ENCODE measurements around the gene RASGEF1B. TPM values are rescaled to one million over a fixed set of nuclear protein-coding genes. Genes with fewer than 3 reads are reported as not detected.

Gene RASGEF1B
- total RNA-seq, 1 experiment from 2014 or later, result 6.9 TPM

- TF ChIP-seq ZNF423 (CRISPR knock-in tag; IDR thresholded peaks at IDR 0.05), result no peak
These were observed 19.2 kb downstream of the RASGEF1B start (continued) for GRCh38 chr4:81452452-81453006.

DNA sequence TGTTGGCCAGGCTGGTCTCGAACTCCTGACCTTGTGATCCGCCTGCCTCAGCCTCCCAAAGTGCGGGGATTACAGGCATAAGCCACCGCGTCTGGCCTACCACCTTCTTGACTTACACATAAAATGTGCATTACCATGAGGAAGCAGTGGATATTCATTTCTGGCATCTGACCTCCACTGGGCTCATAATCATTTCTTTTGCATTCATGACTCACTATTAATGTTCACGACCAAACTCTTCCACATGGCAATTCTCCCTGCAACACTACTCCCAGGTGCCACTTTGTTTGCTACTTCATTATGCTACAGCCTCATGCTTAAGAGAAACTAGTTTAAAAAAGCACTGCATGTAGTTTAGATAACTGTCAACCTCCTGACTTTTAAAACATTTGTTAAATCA is 22.7 kb downstream of the RASGEF1B start:
- Mint-ChIP-seq H3K4me3 (no peak overlapping the region), H3K4me1 (peaks cover 49% of the 10 kb centered on the region), H3K9me3 (0 out of 2 replicates have a peak, but pooled peaks cover 2% of the 10 kb centered on the region), H3K27ac (no peak overlapping the region), H3K27me3 (ENCODE audit: low read depth) (no peaks in the 10 kb centered on the region; the same call in 1 of the 2 replicates), H3K36me3 (peaks cover 14% of the 10 kb centered on the region)
- CTCF ChIA-PET, result no interaction called here
- ATAC-seq (no peak), DNase-seq (ENCODE audit: low spot score) (no peak)
- POLR2A ChIA-PET, result no interaction called here
- TF ChIP-seq SMAD4 (CRISPR knock-in tag; IDR thresholded peaks at IDR 0.05) (no peak), ZNF317 (CRISPR knock-in tag; IDR thresholded peaks at IDR 0.05; ENCODE audit: borderline replicate concordance, low read depth) (no peak), TEAD1 (CRISPR knock-in tag; IDR thresholded peaks at IDR 0.05) (no peak), RORB (CRISPR knock-in tag; IDR thresholded peaks at IDR 0.05) (no peak), SOX15 (CRISPR knock-in tag; IDR thresholded peaks at IDR 0.05) (no peak), ZNF425 (CRISPR knock-in tag; conservative IDR thresholded peaks at IDR 0.05) (no peak), IRF2 (CRISPR knock-in tag; IDR thresholded peaks at IDR 0.05; ENCODE audit: borderline replicate concordance, low read depth) (no peak), ZNF138 (CRISPR knock-in tag; conservative IDR thresholded peaks at IDR 0.05) (no peak), ZNF121 (CRISPR knock-in tag; IDR thresholded peaks at IDR 0.05) (no peak), OVOL2 (CRISPR knock-in tag; IDR thresholded peaks at IDR 0.05; ENCODE audit: borderline replicate concordance) (no peak), ATF2 (CRISPR knock-in tag; IDR thresholded peaks at IDR 0.05; ENCODE audit: borderline replicate concordance, low read depth) (no peak), ZNF423 (CRISPR knock-in tag; IDR thresholded peaks at IDR 0.05) (no peak), ZNF232 (CRISPR knock-in tag; IDR thresholded peaks at IDR 0.05) (no peak)
- TF ChIP-seq, protein P1, sequence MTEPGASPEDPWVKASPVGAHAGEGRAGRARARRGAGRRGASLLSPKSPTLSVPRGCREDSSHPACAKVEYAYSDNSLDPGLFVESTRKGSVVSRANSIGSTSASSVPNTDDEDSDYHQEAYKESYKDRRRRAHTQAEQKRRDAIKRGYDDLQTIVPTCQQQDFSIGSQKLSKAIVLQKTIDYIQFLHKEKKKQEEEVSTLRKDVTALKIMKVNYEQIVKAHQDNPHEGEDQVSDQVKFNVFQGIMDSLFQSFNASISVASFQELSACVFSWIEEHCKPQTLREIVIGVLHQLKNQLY (CRISPR knock-in tag; IDR thresholded peaks at IDR 0.05), result no peak
- TF ChIP-seq, protein P2, sequence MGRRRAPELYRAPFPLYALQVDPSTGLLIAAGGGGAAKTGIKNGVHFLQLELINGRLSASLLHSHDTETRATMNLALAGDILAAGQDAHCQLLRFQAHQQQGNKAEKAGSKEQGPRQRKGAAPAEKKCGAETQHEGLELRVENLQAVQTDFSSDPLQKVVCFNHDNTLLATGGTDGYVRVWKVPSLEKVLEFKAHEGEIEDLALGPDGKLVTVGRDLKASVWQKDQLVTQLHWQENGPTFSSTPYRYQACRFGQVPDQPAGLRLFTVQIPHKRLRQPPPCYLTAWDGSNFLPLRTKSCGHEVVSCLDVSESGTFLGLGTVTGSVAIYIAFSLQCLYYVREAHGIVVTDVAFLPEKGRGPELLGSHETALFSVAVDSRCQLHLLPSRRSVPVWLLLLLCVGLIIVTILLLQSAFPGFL (CRISPR knock-in tag; IDR thresholded peaks at IDR 0.05; ENCODE audit: borderline replicate concordance), result no peak
- TF ChIP-seq, protein P3, sequence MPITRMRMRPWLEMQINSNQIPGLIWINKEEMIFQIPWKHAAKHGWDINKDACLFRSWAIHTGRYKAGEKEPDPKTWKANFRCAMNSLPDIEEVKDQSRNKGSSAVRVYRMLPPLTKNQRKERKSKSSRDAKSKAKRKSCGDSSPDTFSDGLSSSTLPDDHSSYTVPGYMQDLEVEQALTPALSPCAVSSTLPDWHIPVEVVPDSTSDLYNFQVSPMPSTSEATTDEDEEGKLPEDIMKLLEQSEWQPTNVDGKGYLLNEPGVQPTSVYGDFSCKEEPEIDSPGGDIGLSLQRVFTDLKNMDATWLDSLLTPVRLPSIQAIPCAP (CRISPR knock-in tag; IDR thresholded peaks at IDR 0.05), result no peak
- TF ChIP-seq, protein P4, sequence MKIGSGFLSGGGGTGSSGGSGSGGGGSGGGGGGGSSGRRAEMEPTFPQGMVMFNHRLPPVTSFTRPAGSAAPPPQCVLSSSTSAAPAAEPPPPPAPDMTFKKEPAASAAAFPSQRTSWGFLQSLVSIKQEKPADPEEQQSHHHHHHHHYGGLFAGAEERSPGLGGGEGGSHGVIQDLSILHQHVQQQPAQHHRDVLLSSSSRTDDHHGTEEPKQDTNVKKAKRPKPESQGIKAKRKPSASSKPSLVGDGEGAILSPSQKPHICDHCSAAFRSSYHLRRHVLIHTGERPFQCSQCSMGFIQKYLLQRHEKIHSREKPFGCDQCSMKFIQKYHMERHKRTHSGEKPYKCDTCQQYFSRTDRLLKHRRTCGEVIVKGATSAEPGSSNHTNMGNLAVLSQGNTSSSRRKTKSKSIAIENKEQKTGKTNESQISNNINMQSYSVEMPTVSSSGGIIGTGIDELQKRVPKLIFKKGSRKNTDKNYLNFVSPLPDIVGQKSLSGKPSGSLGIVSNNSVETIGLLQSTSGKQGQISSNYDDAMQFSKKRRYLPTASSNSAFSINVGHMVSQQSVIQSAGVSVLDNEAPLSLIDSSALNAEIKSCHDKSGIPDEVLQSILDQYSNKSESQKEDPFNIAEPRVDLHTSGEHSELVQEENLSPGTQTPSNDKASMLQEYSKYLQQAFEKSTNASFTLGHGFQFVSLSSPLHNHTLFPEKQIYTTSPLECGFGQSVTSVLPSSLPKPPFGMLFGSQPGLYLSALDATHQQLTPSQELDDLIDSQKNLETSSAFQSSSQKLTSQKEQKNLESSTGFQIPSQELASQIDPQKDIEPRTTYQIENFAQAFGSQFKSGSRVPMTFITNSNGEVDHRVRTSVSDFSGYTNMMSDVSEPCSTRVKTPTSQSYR (CRISPR knock-in tag; IDR thresholded peaks at IDR 0.05), result no peak
- TF ChIP-seq, protein P5, sequence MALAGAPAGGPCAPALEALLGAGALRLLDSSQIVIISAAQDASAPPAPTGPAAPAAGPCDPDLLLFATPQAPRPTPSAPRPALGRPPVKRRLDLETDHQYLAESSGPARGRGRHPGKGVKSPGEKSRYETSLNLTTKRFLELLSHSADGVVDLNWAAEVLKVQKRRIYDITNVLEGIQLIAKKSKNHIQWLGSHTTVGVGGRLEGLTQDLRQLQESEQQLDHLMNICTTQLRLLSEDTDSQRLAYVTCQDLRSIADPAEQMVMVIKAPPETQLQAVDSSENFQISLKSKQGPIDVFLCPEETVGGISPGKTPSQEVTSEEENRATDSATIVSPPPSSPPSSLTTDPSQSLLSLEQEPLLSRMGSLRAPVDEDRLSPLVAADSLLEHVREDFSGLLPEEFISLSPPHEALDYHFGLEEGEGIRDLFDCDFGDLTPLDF (CRISPR knock-in tag; IDR thresholded peaks at IDR 0.05), result no peak
- TF ChIP-seq, protein P6, sequence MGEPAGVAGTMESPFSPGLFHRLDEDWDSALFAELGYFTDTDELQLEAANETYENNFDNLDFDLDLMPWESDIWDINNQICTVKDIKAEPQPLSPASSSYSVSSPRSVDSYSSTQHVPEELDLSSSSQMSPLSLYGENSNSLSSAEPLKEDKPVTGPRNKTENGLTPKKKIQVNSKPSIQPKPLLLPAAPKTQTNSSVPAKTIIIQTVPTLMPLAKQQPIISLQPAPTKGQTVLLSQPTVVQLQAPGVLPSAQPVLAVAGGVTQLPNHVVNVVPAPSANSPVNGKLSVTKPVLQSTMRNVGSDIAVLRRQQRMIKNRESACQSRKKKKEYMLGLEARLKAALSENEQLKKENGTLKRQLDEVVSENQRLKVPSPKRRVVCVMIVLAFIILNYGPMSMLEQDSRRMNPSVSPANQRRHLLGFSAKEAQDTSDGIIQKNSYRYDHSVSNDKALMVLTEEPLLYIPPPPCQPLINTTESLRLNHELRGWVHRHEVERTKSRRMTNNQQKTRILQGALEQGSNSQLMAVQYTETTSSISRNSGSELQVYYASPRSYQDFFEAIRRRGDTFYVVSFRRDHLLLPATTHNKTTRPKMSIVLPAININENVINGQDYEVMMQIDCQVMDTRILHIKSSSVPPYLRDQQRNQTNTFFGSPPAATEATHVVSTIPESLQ (CRISPR knock-in tag; IDR thresholded peaks at IDR 0.05), result no peak

Measured in WTC11 (cell line).